ENCODE measurements around the gene MRPL12.
A peak's percentile ranks its signal among the peaks of the same experiment; 100 is the strongest.

The MRPL12 gene

DNA sequence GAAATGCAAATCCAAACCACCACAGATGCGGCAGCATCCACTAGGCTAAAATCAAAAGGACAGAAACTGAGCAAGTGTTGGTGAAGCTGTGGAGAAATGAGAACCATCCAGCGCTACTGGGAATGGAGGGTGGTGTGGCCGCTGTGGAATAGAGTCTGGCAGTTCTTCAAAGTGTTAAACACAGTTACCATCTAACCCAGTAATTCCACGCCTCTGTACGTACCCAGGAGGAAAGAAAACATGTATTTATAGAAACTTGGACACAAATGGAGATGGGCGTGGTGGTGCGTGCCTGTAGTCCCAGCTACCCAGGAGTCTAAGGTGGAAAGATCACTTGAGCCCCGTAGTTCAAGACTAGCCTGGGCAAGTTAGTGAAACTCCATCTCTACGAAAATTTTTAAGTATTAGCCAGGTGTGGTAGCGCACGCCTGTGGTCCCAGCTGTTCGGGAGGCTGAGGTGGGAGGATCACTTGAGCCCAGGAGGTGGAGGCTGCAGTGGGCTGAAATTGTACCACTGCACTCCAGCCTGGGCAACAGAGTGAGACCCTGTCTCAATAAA, 20.6 kb downstream of the MRPL12 start:
- DNase-seq (ENCODE audit: low read depth) = peak; percentile 75
- TF ChIP-seq, protein P1, sequence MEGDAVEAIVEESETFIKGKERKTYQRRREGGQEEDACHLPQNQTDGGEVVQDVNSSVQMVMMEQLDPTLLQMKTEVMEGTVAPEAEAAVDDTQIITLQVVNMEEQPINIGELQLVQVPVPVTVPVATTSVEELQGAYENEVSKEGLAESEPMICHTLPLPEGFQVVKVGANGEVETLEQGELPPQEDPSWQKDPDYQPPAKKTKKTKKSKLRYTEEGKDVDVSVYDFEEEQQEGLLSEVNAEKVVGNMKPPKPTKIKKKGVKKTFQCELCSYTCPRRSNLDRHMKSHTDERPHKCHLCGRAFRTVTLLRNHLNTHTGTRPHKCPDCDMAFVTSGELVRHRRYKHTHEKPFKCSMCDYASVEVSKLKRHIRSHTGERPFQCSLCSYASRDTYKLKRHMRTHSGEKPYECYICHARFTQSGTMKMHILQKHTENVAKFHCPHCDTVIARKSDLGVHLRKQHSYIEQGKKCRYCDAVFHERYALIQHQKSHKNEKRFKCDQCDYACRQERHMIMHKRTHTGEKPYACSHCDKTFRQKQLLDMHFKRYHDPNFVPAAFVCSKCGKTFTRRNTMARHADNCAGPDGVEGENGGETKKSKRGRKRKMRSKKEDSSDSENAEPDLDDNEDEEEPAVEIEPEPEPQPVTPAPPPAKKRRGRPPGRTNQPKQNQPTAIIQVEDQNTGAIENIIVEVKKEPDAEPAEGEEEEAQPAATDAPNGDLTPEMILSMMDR (IDR thresholded peaks at IDR 0.05; ENCODE audit: control insufficient read depth, extremely low read depth, insufficient read depth) = no peak
- H3K4me3 ChIP-seq (ENCODE audit: low read depth, low read length) = no peak overlapping the region

DNA sequence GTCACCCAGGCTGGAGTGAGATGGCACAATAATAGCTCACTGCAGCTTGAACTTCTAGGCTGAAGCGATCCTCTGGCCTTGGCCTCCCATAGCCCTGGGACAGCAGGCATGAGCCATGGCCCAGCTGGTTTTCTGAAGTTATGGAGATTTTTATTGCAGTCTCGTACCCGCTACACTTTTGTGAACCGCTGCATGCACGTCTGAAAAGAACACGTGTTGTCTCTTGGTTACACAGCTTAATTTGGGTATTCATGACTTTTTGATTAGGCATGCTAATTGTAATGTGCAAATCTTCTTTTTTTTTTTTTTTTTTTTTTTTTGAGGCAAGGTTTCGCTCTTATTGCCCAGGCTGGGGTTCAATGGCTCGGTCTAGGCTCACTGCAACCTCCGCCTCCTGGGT, 22.3 kb downstream of the MRPL12 start:
- H3K4me3 ChIP-seq (ENCODE audit: low read depth, low read length) = no peak overlapping the region
- no peak for DNase-seq (ENCODE audit: low read depth)
- TF ChIP-seq, protein P1 (IDR thresholded peaks at IDR 0.05; ENCODE audit: control insufficient read depth, extremely low read depth, insufficient read depth) = no peak

DNA sequence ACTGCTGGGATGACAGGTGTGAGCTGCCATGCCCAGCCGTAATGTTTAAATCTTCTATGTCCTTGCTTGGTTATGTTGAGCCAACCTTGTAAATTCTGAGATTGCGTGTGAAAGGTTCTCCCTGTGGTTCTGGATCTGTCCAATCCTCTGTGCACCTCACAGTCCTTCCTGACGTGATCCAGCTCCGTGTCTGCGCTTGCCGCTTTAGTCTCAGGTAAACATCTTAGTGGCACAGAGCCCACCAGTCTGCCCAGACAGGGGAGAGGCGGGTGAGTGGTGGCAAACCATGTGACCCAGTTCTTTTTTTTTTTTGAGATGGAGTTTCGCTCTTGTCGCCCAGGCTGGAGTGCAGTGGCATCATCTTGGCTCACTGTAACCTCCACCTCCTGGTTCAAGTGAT, 22.8 kb downstream of the MRPL12 start:
- DNase-seq (ENCODE audit: low read depth) = peak; percentile 99
- TF ChIP-seq, protein P1 (IDR thresholded peaks at IDR 0.05; ENCODE audit: control insufficient read depth, extremely low read depth, insufficient read depth) = no peak

DNA sequence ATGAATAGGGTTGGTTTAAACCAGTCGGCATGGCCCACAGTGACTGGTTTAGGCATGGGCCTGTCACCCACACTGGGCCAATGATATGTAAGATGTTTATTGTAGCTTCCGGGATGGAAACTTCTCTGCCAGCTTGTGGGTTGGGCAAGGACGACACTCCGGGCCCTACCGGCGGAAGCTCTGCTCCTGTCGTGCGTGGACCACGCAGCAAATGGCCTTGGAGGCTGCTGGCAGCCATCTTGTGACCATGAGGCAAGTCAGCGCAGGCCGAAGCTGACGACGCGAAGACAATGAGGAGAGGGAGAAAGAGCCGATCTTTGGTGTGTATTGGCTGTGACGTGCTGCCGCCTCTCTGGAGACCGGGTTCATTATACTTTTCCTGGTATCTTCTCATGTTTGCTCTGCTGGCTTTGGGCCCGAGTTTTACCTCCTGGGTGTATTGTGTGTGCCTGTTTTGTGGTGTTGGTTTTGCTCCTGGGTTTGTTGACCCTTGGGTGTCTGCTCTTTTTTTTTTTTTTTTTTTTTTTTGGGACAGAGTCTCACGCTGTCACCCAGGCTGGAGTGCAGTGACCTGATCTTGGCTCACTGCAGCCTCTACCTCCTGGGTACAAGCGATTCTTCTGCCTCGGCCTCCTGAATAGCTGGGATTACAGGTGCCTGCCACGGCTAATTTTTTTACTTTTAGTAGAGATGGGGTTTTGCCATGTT, 24.3 kb downstream of the MRPL12 start:
- peak overlapping the region; percentile 8; the same call in 1 of the 2 replicates for H3K4me3 ChIP-seq (ENCODE audit: low read depth, low read length)
- TF ChIP-seq, protein P1 (IDR thresholded peaks at IDR 0.05; ENCODE audit: control insufficient read depth, extremely low read depth, insufficient read depth) = no peak
- peak; percentile 92 for DNase-seq (ENCODE audit: low read depth)

More for the DNA sequence above, 22.8 kb downstream of the MRPL12 start:
- H3K4me3 ChIP-seq (ENCODE audit: low read depth, low read length) = no peak overlapping the region

DNA sequence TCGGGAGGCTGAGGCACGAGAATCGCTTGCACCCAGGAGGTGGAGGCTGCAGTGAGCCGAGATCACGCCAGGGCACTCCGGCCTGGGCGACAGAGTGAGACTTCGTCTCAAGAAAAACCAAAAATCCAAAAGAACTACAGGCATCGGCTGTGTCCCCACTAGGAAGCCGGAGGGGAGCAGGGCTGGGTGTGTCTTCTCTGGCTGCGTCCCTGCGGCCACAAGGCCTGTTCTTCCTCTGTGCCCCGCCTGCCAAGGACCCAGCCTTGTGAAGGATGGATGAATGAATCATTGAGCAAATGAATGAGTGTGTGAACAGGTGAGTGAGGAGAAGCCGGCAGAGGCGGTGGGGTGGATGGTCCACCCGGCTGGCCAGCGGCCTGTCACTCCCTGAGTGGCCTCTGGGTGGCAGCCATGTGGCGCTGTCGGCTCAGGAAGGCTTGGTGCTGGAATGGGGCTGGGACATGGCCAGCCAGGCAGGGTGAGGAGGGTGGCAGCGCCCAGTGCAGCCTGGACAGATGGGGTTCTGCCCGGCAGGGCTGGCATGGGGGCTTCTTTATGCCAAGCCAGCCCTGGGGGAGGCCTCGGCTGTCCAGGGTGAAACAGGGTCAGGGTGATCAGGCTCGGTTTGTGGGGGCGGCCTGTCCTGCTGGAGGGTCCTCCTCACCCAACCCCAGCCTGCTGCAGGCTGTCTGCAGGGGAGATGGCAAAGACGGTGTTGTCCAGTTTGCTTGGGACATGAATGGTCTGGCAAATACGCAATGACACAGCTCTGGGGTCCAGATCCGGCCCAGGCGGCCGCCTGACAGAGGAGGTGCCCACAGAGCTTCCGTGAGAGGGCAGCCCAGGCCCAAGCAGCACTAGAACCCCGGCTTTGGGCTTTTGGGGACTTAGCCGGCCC, 30.6 kb downstream of the MRPL12 start:
- DNase-seq (ENCODE audit: low read depth) = no peak
- TF ChIP-seq, protein P1 (IDR thresholded peaks at IDR 0.05; ENCODE audit: control insufficient read depth, extremely low read depth, insufficient read depth) = peak; percentile 98
- no peak overlapping the region for H3K4me3 ChIP-seq (ENCODE audit: low read depth, low read length)

DNA sequence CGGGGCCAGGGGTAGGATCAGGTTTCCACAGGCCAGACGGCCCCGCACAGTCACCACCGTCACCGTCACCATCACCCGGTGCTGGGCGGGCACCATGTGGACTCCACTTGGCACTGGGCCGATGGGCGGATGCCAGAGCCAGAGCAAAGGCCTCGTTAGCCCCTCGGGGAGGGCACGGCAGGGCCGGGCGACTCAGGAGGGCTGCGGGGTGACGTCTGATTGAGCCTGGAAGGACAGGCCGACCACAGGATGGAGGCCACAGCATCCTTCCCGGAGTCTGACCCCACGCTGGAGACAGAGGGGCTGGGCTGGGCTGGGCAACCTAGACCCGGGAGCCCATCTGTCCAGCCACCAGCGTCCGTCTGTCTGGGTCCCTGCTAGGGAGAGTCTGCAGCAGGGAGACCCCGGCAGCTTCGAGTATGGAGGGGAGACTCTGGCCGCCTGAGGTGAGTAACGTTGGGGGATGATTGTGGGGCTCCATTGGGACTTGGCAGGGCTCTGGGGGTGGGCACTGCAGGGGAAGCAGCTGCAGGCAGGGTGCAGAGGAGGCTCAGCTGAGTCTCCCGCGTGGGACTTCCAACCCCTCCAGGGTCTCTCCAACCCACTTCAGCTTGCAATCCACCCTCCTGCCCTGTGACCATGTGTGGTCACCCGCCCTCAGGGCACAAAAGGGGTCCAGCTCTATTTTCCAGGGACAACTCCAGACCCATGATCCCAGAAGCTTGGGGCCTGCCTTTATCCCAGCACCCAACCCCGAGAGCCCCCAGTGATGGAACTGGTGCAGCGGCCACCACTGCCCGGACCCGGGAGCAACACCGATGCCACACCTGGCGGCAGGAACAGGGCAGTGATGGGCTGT, 31.5 kb downstream of the MRPL12 start:
- DNase-seq (ENCODE audit: low read depth) = no peak
- no peak overlapping the region for H3K4me3 ChIP-seq (ENCODE audit: low read depth, low read length)
- TF ChIP-seq, protein P1 (IDR thresholded peaks at IDR 0.05; ENCODE audit: control insufficient read depth, extremely low read depth, insufficient read depth) = no peak

Measured in LNCaP clone FGC (cell line).